ENCODE measurements around the gene PRR20G. TPM values are rescaled to one million over a fixed set of nuclear protein-coding genes. Genes with fewer than 3 reads are reported as not detected.

Gene PRR20G
- total RNA-seq, 1 donor: not detected

GRCh38 chr3:127256138-127256537 is 31.7 kb downstream of the PRR20G start:
- DNase-seq (ENCODE audit: low read depth): no peak
- H3K4me3 ChIP-seq (ENCODE audit: low read depth, low read length): no peak overlapping the region
- no peak for TF ChIP-seq CTCF (IDR thresholded peaks at IDR 0.05; ENCODE audit: insufficient read depth, low read length)

- no peak for TF ChIP-seq CTCF (IDR thresholded peaks at IDR 0.05; ENCODE audit: insufficient read depth, low read length)
- no peak for DNase-seq (ENCODE audit: low read depth)
- no peak overlapping the region for H3K4me3 ChIP-seq (ENCODE audit: low read depth, low read length)
These were observed 32.3 kb downstream of the PRR20G start for GRCh38 chr3:127255516-127255915.

- DNase-seq (ENCODE audit: low read depth): no peak
These were observed 33.1 kb downstream of the PRR20G start for GRCh38 chr3:127254730-127255129.

GRCh38 chr3:127254033-127254644 is 33.7 kb downstream of the PRR20G start:
- no peak overlapping the region for H3K4me3 ChIP-seq (ENCODE audit: low read depth, low read length)
- no peak for TF ChIP-seq CTCF (IDR thresholded peaks at IDR 0.05; ENCODE audit: insufficient read depth, low read length)
- DNase-seq (ENCODE audit: low read depth): no peak

More at GRCh38 chr3:127254730-127255129, 33.1 kb downstream of the PRR20G start:
- TF ChIP-seq CTCF (IDR thresholded peaks at IDR 0.05; ENCODE audit: insufficient read depth, low read length): peak; percentile 32
- H3K4me3 ChIP-seq (ENCODE audit: low read depth, low read length): no peak overlapping the region

- no peak for DNase-seq (ENCODE audit: low read depth)
- TF ChIP-seq CTCF (IDR thresholded peaks at IDR 0.05; ENCODE audit: insufficient read depth, low read length): no peak
These were observed 34.4 kb downstream of the PRR20G start for GRCh38 chr3:127253491-127253890.

GRCh38 chr3:127252446-127252845 is 35.4 kb downstream of the PRR20G start:
- TF ChIP-seq CTCF (IDR thresholded peaks at IDR 0.05; ENCODE audit: insufficient read depth, low read length): no peak
- no peak overlapping the region for H3K4me3 ChIP-seq (ENCODE audit: low read depth, low read length)
- DNase-seq (ENCODE audit: low read depth): no peak

More at GRCh38 chr3:127253491-127253890, 34.4 kb downstream of the PRR20G start:
- no peak overlapping the region for H3K4me3 ChIP-seq (ENCODE audit: low read depth, low read length)

- no peak overlapping the region for H3K4me3 ChIP-seq (ENCODE audit: low read depth, low read length)
- no peak for TF ChIP-seq CTCF (IDR thresholded peaks at IDR 0.05; ENCODE audit: insufficient read depth, low read length)
- no peak for DNase-seq (ENCODE audit: low read depth)
These were observed 37.8 kb downstream of the PRR20G start for GRCh38 chr3:127250032-127250431.
